GM12891 (cell line): ENCODE results near the gene OMD.

Experiments
- POLR2A ChIP-seq: IDR thresholded peaks from 2 replicates; pipeline ENCODE4 v1.6.1; 2011; ENCODE audit warnings: low read depth, low read length, control low read depth
- POLR2AphosphoS5 ChIP-seq: IDR thresholded peaks from 2 replicates; pipeline ENCODE4 v1.6.1; 2011; ENCODE audit warnings: low read depth, low read length, control low read depth
- TAF1 ChIP-seq: IDR thresholded peaks from 2 replicates; pipeline ENCODE4 v1.6.1; 2011; ENCODE audit warnings: low read depth, low read length, control low read depth

GRCh38 chr9:92429836-92430235, 5.6 kb upstream of the OMD start:
- no peak for TF ChIP-seq TAF1
- no peak for TF ChIP-seq POLR2AphosphoS5
- TF ChIP-seq POLR2A: no peak
